ENCODE results near the gene MAD1L1.
"Not testable (repeated sequence)": the region's sequence is repeated elsewhere in the genome, so short reads cannot be mapped to it uniquely, and the experiment has no call there.

The MAD1L1 gene

DNA sequence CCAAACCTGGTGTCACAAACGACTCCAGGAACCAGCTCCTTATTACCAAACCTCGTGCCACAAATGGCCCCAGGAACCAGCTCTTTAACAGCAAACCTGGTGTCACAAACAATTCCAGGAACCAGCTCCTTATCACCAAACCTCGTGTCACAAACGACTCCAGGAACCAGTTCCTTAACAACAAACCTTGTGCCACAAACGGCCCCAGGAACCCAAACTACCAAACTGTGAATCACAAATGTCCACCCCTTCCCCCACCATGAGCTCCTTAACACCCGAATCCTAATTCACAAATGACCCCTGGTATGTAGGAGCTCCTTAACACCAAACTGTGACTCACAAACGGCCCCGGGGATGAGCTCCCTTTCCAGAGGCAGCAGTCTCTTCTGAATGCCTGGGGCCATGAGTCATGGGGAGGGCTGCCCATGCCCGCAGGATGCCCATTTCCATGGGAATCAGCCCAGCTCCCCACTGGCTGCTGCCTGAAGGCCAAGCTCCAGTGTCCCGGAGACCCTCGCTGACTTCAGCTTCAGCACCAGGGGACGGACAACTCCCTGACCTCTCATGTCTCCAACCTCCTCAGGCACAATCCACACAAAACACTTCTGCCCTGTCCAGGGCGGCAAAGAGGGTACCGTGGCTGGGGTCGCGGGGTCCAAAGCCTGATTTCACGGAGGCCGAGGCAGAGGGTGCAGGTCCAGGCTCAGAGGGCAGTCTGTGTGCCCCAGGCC lies 349.5 kb downstream of the MAD1L1 start:
- no peak overlapping the region for H3K4me3 Mint-ChIP-seq
- peaks cover 24% of the 10 kb centered on the region for H3K36me3 Mint-ChIP-seq (ENCODE audit: low read depth)
- H3K27me3 Mint-ChIP-seq (ENCODE audit: low read depth, poor library complexity), result peaks cover 4% of the 10 kb centered on the region
- DNase-seq, result no peak
- TF ChIP-seq, protein P1, sequence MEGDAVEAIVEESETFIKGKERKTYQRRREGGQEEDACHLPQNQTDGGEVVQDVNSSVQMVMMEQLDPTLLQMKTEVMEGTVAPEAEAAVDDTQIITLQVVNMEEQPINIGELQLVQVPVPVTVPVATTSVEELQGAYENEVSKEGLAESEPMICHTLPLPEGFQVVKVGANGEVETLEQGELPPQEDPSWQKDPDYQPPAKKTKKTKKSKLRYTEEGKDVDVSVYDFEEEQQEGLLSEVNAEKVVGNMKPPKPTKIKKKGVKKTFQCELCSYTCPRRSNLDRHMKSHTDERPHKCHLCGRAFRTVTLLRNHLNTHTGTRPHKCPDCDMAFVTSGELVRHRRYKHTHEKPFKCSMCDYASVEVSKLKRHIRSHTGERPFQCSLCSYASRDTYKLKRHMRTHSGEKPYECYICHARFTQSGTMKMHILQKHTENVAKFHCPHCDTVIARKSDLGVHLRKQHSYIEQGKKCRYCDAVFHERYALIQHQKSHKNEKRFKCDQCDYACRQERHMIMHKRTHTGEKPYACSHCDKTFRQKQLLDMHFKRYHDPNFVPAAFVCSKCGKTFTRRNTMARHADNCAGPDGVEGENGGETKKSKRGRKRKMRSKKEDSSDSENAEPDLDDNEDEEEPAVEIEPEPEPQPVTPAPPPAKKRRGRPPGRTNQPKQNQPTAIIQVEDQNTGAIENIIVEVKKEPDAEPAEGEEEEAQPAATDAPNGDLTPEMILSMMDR (IDR thresholded peaks at IDR 0.05), result no peak
- peaks cover 20% of the 10 kb centered on the region for H3K4me1 Mint-ChIP-seq
- H3K9me3 Mint-ChIP-seq, result peaks cover 10% of the 10 kb centered on the region
- no peak overlapping the region for H3K27ac Mint-ChIP-seq

DNA sequence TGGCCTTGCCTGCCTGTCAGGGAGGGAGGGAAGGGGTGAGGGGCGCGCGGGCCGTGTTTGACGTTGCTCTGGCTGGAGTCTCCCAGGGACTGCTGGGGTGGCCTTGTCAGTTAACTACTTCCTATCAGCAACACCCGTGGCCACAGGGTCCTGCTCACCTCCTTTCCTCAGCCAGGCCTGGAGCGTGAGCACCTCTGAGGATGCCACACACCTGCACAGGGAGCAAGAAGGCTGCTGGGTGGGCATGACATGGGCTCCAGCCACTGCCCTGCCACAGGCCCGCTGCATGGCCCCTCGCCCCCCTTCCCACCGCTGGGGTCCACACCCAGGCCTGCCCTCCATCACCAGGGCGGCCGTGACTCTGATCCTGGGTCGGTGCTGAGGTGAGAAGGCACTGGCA lies 350.3 kb downstream of the MAD1L1 start:
- TF ChIP-seq, protein P1 (IDR thresholded peaks at IDR 0.05), result no peak
- Mint-ChIP-seq H3K27ac (no peak overlapping the region), H3K36me3 (ENCODE audit: low read depth) (peaks cover 24% of the 10 kb centered on the region), H3K4me3 (no peak overlapping the region), H3K27me3 (ENCODE audit: low read depth, poor library complexity) (peaks cover 4% of the 10 kb centered on the region), H3K4me1 (peaks cover 20% of the 10 kb centered on the region), H3K9me3 (peaks cover 18% of the 10 kb centered on the region)
- no peak for DNase-seq

DNA sequence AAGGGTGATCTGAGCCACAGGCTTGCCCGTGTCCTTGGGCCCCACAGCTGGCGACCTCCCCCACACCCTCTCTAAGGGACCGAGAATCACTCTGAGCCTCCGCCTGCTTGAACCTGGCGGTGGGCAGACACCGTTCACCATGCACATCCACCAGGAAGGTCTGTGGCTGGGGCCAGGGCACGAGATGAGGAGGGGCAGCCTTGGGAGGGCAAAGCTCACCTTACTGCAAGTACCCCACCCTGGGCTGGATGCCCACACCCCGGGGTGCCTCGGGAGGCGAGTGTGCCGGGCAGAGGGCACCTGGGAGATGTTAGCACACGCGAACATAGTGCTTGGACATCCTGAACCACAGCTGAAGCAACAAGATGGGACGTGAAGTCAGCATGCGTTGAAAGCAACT lies 350.8 kb downstream of the MAD1L1 start:
- H3K27me3 Mint-ChIP-seq (ENCODE audit: low read depth, poor library complexity), result peaks cover 4% of the 10 kb centered on the region
- peaks cover 18% of the 10 kb centered on the region for H3K9me3 Mint-ChIP-seq
- H3K36me3 Mint-ChIP-seq (ENCODE audit: low read depth), result peaks cover 19% of the 10 kb centered on the region
- H3K27ac Mint-ChIP-seq, result peak overlapping the region; percentile 39
- H3K4me3 Mint-ChIP-seq, result no peak overlapping the region
- peaks cover 20% of the 10 kb centered on the region for H3K4me1 Mint-ChIP-seq
- TF ChIP-seq, protein P1 (IDR thresholded peaks at IDR 0.05), result no peak
- no peak for DNase-seq

DNA sequence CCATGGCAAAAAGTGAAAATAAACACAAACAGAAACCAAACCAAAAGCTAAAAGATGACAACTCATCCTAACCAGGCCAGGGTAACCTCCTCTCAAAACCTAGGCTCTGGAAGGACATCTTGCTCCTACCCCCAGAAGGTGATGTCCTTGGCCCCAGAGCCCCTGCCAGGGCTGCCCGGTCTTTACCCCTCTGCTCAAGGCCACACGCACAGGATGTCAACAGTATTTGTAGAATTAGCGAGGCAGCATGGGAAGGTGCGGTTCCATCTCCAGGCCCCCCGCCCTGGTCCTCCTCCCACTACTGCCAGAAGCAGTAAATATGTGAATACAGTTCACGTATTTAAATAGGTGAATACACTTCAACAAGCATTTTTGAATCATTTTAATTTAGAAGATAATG lies 356.1 kb downstream of the MAD1L1 start:
- DNase-seq; H3K4me3 Mint-ChIP-seq; H3K27ac Mint-ChIP-seq; H3K27me3 Mint-ChIP-seq (ENCODE audit: low read depth, poor library complexity): not testable (repeated sequence)
- peaks cover 18% of the 10 kb centered on the region for H3K9me3 Mint-ChIP-seq
- peaks cover 32% of the 10 kb centered on the region for H3K4me1 Mint-ChIP-seq
- peaks cover 17% of the 10 kb centered on the region for H3K36me3 Mint-ChIP-seq (ENCODE audit: low read depth)

DNA sequence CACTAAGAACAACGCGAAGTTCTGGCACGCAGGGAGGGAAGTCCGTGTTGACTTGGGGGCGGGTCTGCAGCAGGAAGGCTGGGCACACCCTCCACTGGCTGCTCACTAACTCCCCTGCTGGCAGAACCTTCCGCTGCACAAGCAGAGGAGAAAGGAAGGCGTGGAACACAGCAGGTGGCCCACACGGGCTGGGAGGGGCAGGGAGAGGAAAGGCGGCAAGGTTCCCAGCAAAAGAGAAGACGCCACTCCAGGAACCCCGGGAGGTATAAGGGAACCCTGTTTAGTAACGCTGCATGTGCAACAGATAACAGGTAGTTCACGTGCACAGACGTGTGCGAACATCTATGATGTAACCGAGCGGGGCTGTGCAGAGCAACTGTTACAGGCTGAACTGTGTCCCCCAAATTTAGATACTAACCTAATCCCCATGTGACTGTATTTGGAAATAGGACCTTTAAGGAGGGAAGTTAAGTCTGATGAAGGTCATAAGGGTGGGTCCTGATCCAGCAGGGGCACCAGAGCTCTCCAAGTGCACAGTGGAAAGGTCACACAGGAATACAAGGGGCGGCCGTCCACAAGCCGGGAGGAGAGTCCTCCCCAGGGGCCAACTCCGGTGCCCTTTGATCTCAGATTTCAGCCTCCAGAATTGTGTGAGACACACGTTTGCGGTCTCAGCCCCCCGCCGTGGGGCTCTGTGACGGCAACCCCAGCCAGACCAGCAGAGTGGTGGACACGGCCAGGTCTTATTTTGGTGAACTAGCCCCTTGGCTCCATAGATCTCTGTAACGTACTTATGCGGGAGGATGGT lies 357.1 kb downstream of the MAD1L1 start:
- H3K27me3 Mint-ChIP-seq (ENCODE audit: low read depth, poor library complexity); H3K27ac Mint-ChIP-seq: not testable (repeated sequence)
- Mint-ChIP-seq H3K9me3 (peaks cover 27% of the 10 kb centered on the region), H3K4me1 (peaks cover 28% of the 10 kb centered on the region), H3K4me3 (peak overlapping the region; percentile 11), H3K36me3 (ENCODE audit: low read depth) (peaks cover 17% of the 10 kb centered on the region)
- TF ChIP-seq, protein P1 (IDR thresholded peaks at IDR 0.05), result peak; percentile 29
- peak; percentile 56 for DNase-seq

DNA sequence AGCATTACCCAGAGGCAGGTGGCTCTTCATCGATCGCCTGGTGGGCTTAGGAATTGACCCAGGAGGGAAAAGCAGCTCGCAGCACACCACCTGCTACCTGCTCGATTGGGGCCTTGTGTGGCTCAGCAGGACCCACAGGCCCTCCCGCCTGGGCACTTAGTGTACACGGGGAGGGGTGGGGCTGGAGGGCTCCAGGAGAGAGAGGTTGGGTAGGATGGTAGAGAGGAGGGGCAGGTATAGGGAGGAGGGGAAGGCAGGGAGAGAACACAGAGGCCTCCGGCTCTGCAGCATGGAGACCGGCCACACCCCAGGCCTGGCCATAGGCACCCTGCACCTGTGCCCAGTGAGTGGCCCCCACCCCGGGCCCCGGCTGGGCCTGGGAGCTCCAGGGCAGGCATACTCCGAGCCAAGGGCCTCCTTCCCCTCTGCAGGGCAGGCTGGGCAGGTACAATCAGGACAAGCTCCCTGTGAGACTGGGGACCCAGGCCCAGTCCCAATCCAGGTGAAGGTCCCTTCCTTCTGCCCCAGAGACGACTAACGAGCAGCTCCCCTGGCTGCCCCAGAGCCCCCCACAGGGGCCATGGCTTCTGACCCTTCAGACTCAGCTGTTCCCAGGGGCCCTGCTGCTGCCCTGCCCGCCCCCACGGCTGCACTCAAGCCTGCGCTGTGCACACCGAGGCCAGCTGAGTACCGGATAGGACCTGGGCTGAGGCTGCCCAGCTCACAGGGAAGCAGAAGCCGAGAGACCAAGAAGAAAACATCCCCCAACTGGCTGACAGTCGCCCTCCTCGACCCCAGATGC lies 358.0 kb downstream of the MAD1L1 start:
- H3K27me3 Mint-ChIP-seq (ENCODE audit: low read depth, poor library complexity); H3K27ac Mint-ChIP-seq; DNase-seq: not testable (repeated sequence)
- Mint-ChIP-seq H3K4me3 (peak overlapping the region; percentile 11), H3K4me1 (peaks cover 28% of the 10 kb centered on the region), H3K9me3 (peaks cover 29% of the 10 kb centered on the region), H3K36me3 (ENCODE audit: low read depth) (peaks cover 17% of the 10 kb centered on the region)

Measured in nephron progenitor cell (in vitro differentiated cells).